ENCODE measurements around the gene SLIT3.

DNA sequence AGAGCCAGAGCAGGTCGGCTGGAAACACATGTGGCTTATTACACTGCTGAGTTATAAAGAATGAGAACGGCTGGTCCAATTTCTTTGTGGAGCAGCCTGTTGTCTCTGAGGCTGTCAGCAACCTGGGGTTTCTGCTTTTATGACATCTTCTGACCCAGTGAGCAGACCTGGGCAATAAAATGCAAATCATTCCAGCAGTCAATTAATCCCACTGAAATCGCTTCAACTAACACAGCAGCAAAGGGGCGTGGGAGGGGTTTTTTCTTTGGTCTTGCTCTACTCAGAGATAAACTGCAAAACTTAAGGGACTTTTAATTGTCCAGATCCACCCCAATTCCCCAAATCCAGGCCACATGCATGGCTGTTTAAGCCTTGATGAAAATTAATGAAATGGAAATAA lies 215.7 kb downstream of the SLIT3 start:
- TF ChIP-seq, protein P1, sequence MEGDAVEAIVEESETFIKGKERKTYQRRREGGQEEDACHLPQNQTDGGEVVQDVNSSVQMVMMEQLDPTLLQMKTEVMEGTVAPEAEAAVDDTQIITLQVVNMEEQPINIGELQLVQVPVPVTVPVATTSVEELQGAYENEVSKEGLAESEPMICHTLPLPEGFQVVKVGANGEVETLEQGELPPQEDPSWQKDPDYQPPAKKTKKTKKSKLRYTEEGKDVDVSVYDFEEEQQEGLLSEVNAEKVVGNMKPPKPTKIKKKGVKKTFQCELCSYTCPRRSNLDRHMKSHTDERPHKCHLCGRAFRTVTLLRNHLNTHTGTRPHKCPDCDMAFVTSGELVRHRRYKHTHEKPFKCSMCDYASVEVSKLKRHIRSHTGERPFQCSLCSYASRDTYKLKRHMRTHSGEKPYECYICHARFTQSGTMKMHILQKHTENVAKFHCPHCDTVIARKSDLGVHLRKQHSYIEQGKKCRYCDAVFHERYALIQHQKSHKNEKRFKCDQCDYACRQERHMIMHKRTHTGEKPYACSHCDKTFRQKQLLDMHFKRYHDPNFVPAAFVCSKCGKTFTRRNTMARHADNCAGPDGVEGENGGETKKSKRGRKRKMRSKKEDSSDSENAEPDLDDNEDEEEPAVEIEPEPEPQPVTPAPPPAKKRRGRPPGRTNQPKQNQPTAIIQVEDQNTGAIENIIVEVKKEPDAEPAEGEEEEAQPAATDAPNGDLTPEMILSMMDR (IDR thresholded peaks at IDR 0.05) = no peak
- no peak for TF ChIP-seq POLR2A (IDR thresholded peaks at IDR 0.05)
